Lower lobe of right lung (tissue), 2 donors: ENCODE results near the gene ZNF511. TPM values are rescaled to one million over a fixed set of nuclear protein-coding genes. Genes with fewer than 3 reads are reported as not detected.

Experiments
- ATAC-seq, 2 donors: fragments of 200-7000 bp; cut with Tn5 transposase; one replicate each; pipeline ENCODE4 v1.9.1; 2020 to 2022; ENCODE audit warnings: mild to moderate bottlenecking in 2 of 2, moderate library complexity in 2 of 2
- DNase-seq: peaks from one replicate; pipeline ENCODE4 v3.0.0-alpha.2; 2020
- H3K27ac ChIP-seq: fragments of 200-600 bp; one replicate; pipeline ENCODE4 v1.8.0; 2022
- H3K27me3 ChIP-seq: fragments of 200-600 bp; one replicate; pipeline ENCODE4 v1.8.0; 2022; ENCODE audit warnings: low read depth
- H3K36me3 ChIP-seq: fragments of 200-600 bp; one replicate; pipeline ENCODE4 v1.8.0; 2022; ENCODE audit warnings: mild to moderate bottlenecking
- H3K4me1 ChIP-seq: fragments of 200-600 bp; one replicate; pipeline ENCODE4 v1.8.0; 2022
- H3K4me3 ChIP-seq: fragments of 200-600 bp; one replicate; pipeline ENCODE4 v1.8.0; 2022; ENCODE audit warnings: mild to moderate bottlenecking
- H3K9me3 ChIP-seq: fragments of 200-600 bp; one replicate; pipeline ENCODE4 v1.8.0; 2022
- CTCF ChIP-seq: fragments of 200-600 bp; IDR thresholded peaks from one replicate; pipeline ENCODE4 v1.8.0; 2022; ENCODE audit warnings: antibody characterized with exemption, mild to moderate bottlenecking
- intact Hi-C: fragments of 100-400 bp; cut with DNase I; formaldehyde crosslinking; loops from one replicate; pipeline ENCODE4 v1.11.0; 2022
- total RNA-seq: library from RNA; stranded (reverse); fragmentation: NEBNext Ultra II Directional; extraction: Animal tissue kit (Norgen Biotek cat#: 25700); gene quantifications from one replicate; pipeline ENCODE4 v1.2.1, GENCODE V29; 2021
- donor health status: DM: no; HTN: yes; CAD: no; lungs with severe emphysema.

ZNF511 gene
- total RNA-seq, 1 donor from 2014 or later, result 44.8 TPM

GRCh38 chr10:133297504-133297903 is 11.2 kb upstream of the ZNF511 start:
- H3K4me3 ChIP-seq, result no peak overlapping the region
- no peak for TF ChIP-seq CTCF
- ATAC-seq (no peak), DNase-seq (no peak)
- peaks cover 100% of the 10 kb centered on the region for H3K36me3 ChIP-seq
- intact Hi-C loops, result no loop called here
- no peaks in the 10 kb centered on the region for H3K9me3 ChIP-seq
- no peaks in the 10 kb centered on the region for H3K27me3 ChIP-seq
- peaks cover 10% of the 10 kb centered on the region for H3K4me1 ChIP-seq
- no peak overlapping the region for H3K27ac ChIP-seq

- Histone ChIP-seq H3K27ac (no peak overlapping the region), H3K4me1 (peaks cover under 1% of the 10 kb centered on the region), H3K4me3 (no peak overlapping the region), H3K9me3 (no peaks in the 10 kb centered on the region), H3K36me3 (peaks cover 94% of the 10 kb centered on the region), H3K27me3 (no peaks in the 10 kb centered on the region)
- intact Hi-C loops, result no loop called here
- DNase-seq, result no peak
- no peak for ATAC-seq
- no peak for TF ChIP-seq CTCF
Observed at GRCh38 chr10:133298466-133298865, 10.2 kb upstream of the ZNF511 start.

GRCh38 chr10:133299224-133299623 is 9.5 kb upstream of the ZNF511 start:
- Histone ChIP-seq H3K36me3 (peaks cover 86% of the 10 kb centered on the region), H3K4me1 (no peaks in the 10 kb centered on the region), H3K27ac (no peak overlapping the region), H3K27me3 (no peaks in the 10 kb centered on the region), H3K9me3 (no peaks in the 10 kb centered on the region), H3K4me3 (no peak overlapping the region)
- ATAC-seq (no peak), DNase-seq (no peak)
- no peak for TF ChIP-seq CTCF
- intact Hi-C loops, result no loop called here

- ATAC-seq (no peak), DNase-seq (no peak)
- no peaks in the 10 kb centered on the region for H3K4me1 ChIP-seq
- no peaks in the 10 kb centered on the region for H3K9me3 ChIP-seq
- no peak for TF ChIP-seq CTCF
- no peak overlapping the region for H3K4me3 ChIP-seq
- H3K27me3 ChIP-seq, result no peaks in the 10 kb centered on the region
- peaks cover 81% of the 10 kb centered on the region for H3K36me3 ChIP-seq
- no peak overlapping the region for H3K27ac ChIP-seq
- intact Hi-C loops, result no loop called here
Observed at GRCh38 chr10:133299738-133300137, 9.0 kb upstream of the ZNF511 start.

GRCh38 chr10:133302230-133302629 is 6.5 kb upstream of the ZNF511 start:
- no peak for ATAC-seq

More at GRCh38 chr10:133302230-133302629, 6.5 kb upstream of the ZNF511 start:
- no peak for DNase-seq
- Histone ChIP-seq H3K9me3 (no peaks in the 10 kb centered on the region), H3K27ac (no peak overlapping the region), H3K36me3 (peaks cover 56% of the 10 kb centered on the region), H3K4me3 (no peak overlapping the region), H3K27me3 (no peaks in the 10 kb centered on the region), H3K4me1 (peaks cover 13% of the 10 kb centered on the region)
- TF ChIP-seq CTCF, result no peak
- intact Hi-C loops, result no loop called here
